HepG2 (cell line): ENCODE results near the gene ZSCAN1. TPM values are rescaled to one million over a fixed set of nuclear protein-coding genes. Genes with fewer than 3 reads are reported as not detected.

Experiments used
- ERF ChIP-seq: IDR thresholded peaks from 2 replicates; pipeline ENCODE4 v1.6.1; 2018; ENCODE audit warnings: missing biosample characterization, missing genetic modification reagents
- GTF2F1 ChIP-seq: fragments of 150-350 bp; IDR thresholded peaks from 2 replicates; pipeline ENCODE4 v1.6.1; 2014; ENCODE audit warnings: low read length
- HNRNPLL ChIP-seq: fragments of 200-400 bp; formaldehyde crosslinking; IDR thresholded peaks from 2 replicates; pipeline ENCODE4 v1.6.1; 2017; ENCODE audit warnings: mild to moderate bottlenecking, low read depth, low read length; ENCODE audit not compliant: poor library complexity, severe bottlenecking
- JUND ChIP-seq: sonication (generic); formaldehyde crosslinking; IDR thresholded peaks from 2 replicates; pipeline ENCODE4 v1.8.0; 2022; ENCODE audit warnings: mild to moderate bottlenecking, missing genetic modification reagents
- MED13 ChIP-seq: sonication (generic); formaldehyde crosslinking; IDR thresholded peaks from 2 replicates; pipeline ENCODE4 v1.5.0; 2020; ENCODE audit warnings: missing genetic modification reagents
- MLLT10 ChIP-seq: sonication (generic); formaldehyde crosslinking; IDR thresholded peaks from 2 replicates; pipeline ENCODE4 v1.4.0; 2020; ENCODE audit warnings: missing genetic modification reagents
- PITX1 ChIP-seq: sonication (generic); formaldehyde crosslinking; IDR thresholded peaks from 2 replicates; pipeline ENCODE4 v1.5.1; 2020; ENCODE audit warnings: mild to moderate bottlenecking, missing genetic modification reagents
- POLR2A ChIP-seq, 2 experiments: IDR thresholded peaks; 2 replicates each; pipeline ENCODE4 v1.6.1; 2011; ENCODE audit warnings: low read depth in 2 of 2, low read length in 2 of 2, mild to moderate bottlenecking in 1 of 2, moderate library complexity in 1 of 2; ENCODE audit not compliant: insufficient read depth in 1 of 2
- SMARCE1 ChIP-seq: fragments of 450-650 bp; IDR thresholded peaks from 2 replicates; pipeline ENCODE4 v1.6.1; 2017; ENCODE audit warnings: borderline replicate concordance
- SRF ChIP-seq: IDR thresholded peaks from 2 replicates; pipeline ENCODE4 v1.6.1; 2011; ENCODE audit warnings: mild to moderate bottlenecking, low read depth, low read length, moderate library complexity
- SRY ChIP-seq: sonication (generic); formaldehyde crosslinking; IDR thresholded peaks from 2 replicates; pipeline ENCODE4 v1.8.0; 2022; ENCODE audit warnings: mild to moderate bottlenecking, missing genetic modification reagents
- SYNCRIP ChIP-seq: fragments of 200-400 bp; formaldehyde crosslinking; IDR thresholded peaks from 2 replicates; pipeline ENCODE4 v1.6.1; 2018; ENCODE audit warnings: mild to moderate bottlenecking, low read depth, low read length; ENCODE audit not compliant: insufficient read depth
- ZNF138 ChIP-seq: sonication (generic); formaldehyde crosslinking; IDR thresholded peaks from 2 replicates; pipeline ENCODE4 v1.5.0; 2020; ENCODE audit warnings: mild to moderate bottlenecking, low read depth, missing genetic modification reagents
- ZNF33B ChIP-seq: sonication (generic); formaldehyde crosslinking; IDR thresholded peaks from 2 replicates; pipeline ENCODE4 v1.5.1; 2020; ENCODE audit warnings: mild to moderate bottlenecking, missing genetic modification reagents
- ZNF354B ChIP-seq: sonication (generic); formaldehyde crosslinking; IDR thresholded peaks from 2 replicates; pipeline ENCODE4 v1.8.0; 2022; ENCODE audit warnings: mild to moderate bottlenecking, missing genetic modification reagents
- ZNF451 ChIP-seq: sonication (generic); formaldehyde crosslinking; IDR thresholded peaks from 2 replicates; pipeline ENCODE4 v1.5.0; 2020; ENCODE audit warnings: mild to moderate bottlenecking, missing genetic modification reagents
- ZNF562 ChIP-seq: sonication (generic); formaldehyde crosslinking; IDR thresholded peaks from 2 replicates; pipeline ENCODE4 v1.8.0; 2022; ENCODE audit warnings: missing genetic modification reagents, borderline replicate concordance
- ZNF569 ChIP-seq: sonication (generic); formaldehyde crosslinking; IDR thresholded peaks from 2 replicates; pipeline ENCODE4 v1.5.0; 2020; ENCODE audit warnings: mild to moderate bottlenecking, missing genetic modification reagents, moderate library complexity, borderline replicate concordance
- ZNF766 ChIP-seq: sonication (generic); formaldehyde crosslinking; IDR thresholded peaks from 2 replicates; pipeline ENCODE4 v1.5.0; 2020; ENCODE audit warnings: missing genetic modification reagents, borderline replicate concordance
- ZNF772 ChIP-seq: sonication (generic); formaldehyde crosslinking; IDR thresholded peaks from 2 replicates; pipeline ENCODE4 v1.5.0; 2020; ENCODE audit warnings: mild to moderate bottlenecking, missing genetic modification reagents
- polyA plus RNA-seq, 8 experiments: library from polyadenylated mRNA; depleted of rRNA in 3 of 8; stranded (reverse) in 7 of 8; unstranded in 1 of 8; fragments of >200 nt; fragmentation: Illumina TruSeq in 4 of 8; extraction: Trizol in 4 of 8; gene quantifications; 2 replicates each; pipeline versions ENCODE4 v1.2.1 to v1.2.3, GENCODE V29; 2011 to 2016; ENCODE audit warnings: low read depth in 4 of 8, missing spikeins in 1 of 8, mixed read lengths in 1 of 8; ENCODE audit not compliant: insufficient read depth in 1 of 8
- total RNA-seq, 5 experiments: library from RNA; depleted of rRNA; stranded (reverse); fragments of >200 nt; fragmentation: Illumina TruSeq; extraction: Trizol; gene quantifications; 2 replicates each; pipeline ENCODE4 v1.2.3, GENCODE V29; 2016; ENCODE audit warnings: low read depth in 1 of 5
- TF ChIP-seq, protein P1 (sequence below): sonication (generic); formaldehyde crosslinking; IDR thresholded peaks from 2 replicates; pipeline ENCODE4 v1.8.1; 2023; ENCODE audit warnings: mild to moderate bottlenecking, missing genetic modification reagents, borderline replicate concordance
- TF ChIP-seq, protein P2 (sequence below): sonication (generic); formaldehyde crosslinking; IDR thresholded peaks from 2 replicates; pipeline ENCODE4 v1.4.0; 2020; ENCODE audit warnings: missing genetic modification reagents, borderline replicate concordance
- TF ChIP-seq, protein P3 (sequence below): sonication (generic); formaldehyde crosslinking; IDR thresholded peaks from 2 replicates; pipeline ENCODE4 v1.8.0; 2022; ENCODE audit warnings: mild to moderate bottlenecking, missing genetic modification reagents, moderate library complexity
- TF ChIP-seq, protein P4 (sequence below): sonication (generic); formaldehyde crosslinking; IDR thresholded peaks from 2 replicates; pipeline ENCODE4 v1.4.0; 2020; ENCODE audit warnings: missing genetic modification reagents, borderline replicate concordance
- TF ChIP-seq, protein P5 (sequence below): sonication (generic); formaldehyde crosslinking; IDR thresholded peaks from 2 replicates; pipeline ENCODE4 v1.5.0; 2020; ENCODE audit warnings: missing genetic modification reagents

Gene ZSCAN1
- total and polyA plus RNA-seq, 2 of the 13 experiments (the other 11 are each of a cell fraction or from before 2014, with no cell fraction given) = not detected

DNA sequence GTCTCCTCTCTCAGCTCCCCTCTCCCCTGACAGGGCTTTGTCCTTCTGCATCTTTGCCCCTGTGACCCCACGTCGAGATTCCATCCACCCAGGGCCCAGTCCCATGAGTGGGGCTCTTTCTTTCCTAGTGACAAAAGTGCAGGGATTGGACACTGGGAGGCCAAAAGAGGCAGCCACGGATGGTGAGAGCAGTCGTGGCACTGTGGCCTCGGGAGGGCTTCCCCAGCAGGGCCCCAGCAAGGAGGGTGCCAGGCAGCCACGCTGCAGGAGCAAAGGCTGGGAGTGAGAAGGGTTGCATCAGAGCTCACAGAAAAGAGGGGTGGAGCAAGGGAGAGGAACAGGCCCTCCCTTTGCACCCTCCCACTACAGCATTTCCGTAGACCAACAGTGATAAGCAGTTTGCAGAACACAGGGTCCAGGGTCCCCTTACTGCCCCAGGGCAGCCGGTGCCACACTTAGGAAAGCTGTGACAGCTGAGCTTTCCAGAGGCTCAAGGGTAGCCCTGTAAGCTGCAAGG lies 4.9 kb downstream of the ZSCAN1 start (continued):
- TF ChIP-seq ZNF569 (CRISPR knock-in tag) (no peak), SRF (no peak), GTF2F1 (no peak), MLLT10 (CRISPR knock-in tag) (no peak), ZNF766 (CRISPR knock-in tag) (no peak), ZNF33B (CRISPR knock-in tag) (no peak), PITX1 (CRISPR knock-in tag) (peak; percentile 51; the same call in 1 of the 2 replicates), POLR2A (IDR thresholded peaks at IDR 0.05; ENCODE audit: insufficient read depth in 1 of 2, low read depth in 2 of 2, low read length in 2 of 2) (no peak), MED13 (no peak), JUND (CRISPR knock-in tag) (no peak), ZNF772 (CRISPR knock-in tag) (no peak), ZNF138 (CRISPR knock-in tag) (no peak), HNRNPLL (no peak), SYNCRIP (no peak), ERF (peak; percentile 30; the same call in 1 of the 2 replicates), ZNF562 (CRISPR knock-in tag) (no peak), ZNF354B (CRISPR knock-in tag) (no peak), ZNF451 (no peak), SRY (CRISPR knock-in tag) (no peak), SMARCE1 (no peak)
- TF ChIP-seq, protein P1, sequence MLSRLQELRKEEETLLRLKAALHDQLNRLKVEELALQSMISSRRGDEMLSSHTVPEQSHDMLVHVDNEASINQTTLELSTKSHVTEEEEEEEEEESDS (CRISPR knock-in tag) = no peak
- TF ChIP-seq, protein P2, sequence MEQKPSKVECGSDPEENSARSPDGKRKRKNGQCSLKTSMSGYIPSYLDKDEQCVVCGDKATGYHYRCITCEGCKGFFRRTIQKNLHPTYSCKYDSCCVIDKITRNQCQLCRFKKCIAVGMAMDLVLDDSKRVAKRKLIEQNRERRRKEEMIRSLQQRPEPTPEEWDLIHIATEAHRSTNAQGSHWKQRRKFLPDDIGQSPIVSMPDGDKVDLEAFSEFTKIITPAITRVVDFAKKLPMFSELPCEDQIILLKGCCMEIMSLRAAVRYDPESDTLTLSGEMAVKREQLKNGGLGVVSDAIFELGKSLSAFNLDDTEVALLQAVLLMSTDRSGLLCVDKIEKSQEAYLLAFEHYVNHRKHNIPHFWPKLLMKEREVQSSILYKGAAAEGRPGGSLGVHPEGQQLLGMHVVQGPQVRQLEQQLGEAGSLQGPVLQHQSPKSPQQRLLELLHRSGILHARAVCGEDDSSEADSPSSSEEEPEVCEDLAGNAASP (CRISPR knock-in tag) = no peak
- TF ChIP-seq, protein P3, sequence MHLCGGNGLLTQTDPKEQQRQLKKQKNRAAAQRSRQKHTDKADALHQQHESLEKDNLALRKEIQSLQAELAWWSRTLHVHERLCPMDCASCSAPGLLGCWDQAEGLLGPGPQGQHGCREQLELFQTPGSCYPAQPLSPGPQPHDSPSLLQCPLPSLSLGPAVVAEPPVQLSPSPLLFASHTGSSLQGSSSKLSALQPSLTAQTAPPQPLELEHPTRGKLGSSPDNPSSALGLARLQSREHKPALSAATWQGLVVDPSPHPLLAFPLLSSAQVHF (CRISPR knock-in tag) = no peak
- TF ChIP-seq, protein P4, sequence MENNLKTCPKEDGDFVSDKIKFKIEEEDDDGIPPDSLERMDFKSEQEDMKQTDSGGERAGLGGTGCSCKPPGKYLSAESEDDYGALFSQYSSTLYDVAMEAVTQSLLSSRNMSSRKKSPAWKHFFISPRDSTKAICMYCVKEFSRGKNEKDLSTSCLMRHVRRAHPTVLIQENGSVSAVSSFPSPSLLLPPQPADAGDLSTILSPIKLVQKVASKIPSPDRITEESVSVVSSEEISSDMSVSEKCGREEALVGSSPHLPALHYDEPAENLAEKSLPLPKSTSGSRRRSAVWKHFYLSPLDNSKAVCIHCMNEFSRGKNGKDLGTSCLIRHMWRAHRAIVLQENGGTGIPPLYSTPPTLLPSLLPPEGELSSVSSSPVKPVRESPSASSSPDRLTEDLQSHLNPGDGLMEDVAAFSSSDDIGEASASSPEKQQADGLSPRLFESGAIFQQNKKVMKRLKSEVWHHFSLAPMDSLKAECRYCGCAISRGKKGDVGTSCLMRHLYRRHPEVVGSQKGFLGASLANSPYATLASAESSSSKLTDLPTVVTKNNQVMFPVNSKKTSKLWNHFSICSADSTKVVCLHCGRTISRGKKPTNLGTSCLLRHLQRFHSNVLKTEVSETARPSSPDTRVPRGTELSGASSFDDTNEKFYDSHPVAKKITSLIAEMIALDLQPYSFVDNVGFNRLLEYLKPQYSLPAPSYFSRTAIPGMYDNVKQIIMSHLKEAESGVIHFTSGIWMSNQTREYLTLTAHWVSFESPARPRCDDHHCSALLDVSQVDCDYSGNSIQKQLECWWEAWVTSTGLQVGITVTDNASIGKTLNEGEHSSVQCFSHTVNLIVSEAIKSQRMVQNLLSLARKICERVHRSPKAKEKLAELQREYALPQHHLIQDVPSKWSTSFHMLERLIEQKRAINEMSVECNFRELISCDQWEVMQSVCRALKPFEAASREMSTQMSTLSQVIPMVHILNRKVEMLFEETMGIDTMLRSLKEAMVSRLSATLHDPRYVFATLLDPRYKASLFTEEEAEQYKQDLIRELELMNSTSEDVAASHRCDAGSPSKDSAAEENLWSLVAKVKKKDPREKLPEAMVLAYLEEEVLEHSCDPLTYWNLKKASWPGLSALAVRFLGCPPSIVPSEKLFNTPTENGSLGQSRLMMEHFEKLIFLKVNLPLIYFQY (CRISPR knock-in tag) = no peak
- TF ChIP-seq, protein P5, sequence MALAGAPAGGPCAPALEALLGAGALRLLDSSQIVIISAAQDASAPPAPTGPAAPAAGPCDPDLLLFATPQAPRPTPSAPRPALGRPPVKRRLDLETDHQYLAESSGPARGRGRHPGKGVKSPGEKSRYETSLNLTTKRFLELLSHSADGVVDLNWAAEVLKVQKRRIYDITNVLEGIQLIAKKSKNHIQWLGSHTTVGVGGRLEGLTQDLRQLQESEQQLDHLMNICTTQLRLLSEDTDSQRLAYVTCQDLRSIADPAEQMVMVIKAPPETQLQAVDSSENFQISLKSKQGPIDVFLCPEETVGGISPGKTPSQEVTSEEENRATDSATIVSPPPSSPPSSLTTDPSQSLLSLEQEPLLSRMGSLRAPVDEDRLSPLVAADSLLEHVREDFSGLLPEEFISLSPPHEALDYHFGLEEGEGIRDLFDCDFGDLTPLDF = no peak
